Esophagus (tissue), 2 donors: ENCODE results near the gene POLE3. TPM values are rescaled to one million over a fixed set of nuclear protein-coding genes. Genes with fewer than 3 reads are reported as not detected.
"Not testable (repeated sequence)": the region's sequence is repeated elsewhere in the genome, so short reads cannot be mapped to it uniquely, and the experiment has no call there.

ENCODE experiments used
- H3K27ac ChIP-seq, 2 donors: one replicate each; pipeline ENCODE4 v1.5.1; 2013; ENCODE audit warnings: low read depth in 2 of 2, mild to moderate bottlenecking in 2 of 2, inconsistent platforms in 1 of 2, low read length in 1 of 2, moderate library complexity in 1 of 2
- H3K27me3 ChIP-seq, 2 donors: one replicate each; pipeline ENCODE4 v1.6.1; 2013; ENCODE audit warnings: low read length in 2 of 2, control low read depth in 1 of 2, mild to moderate bottlenecking in 1 of 2; ENCODE audit not compliant: insufficient read depth in 2 of 2, control insufficient read depth in 1 of 2
- H3K36me3 ChIP-seq, 2 donors: one replicate each; pipeline ENCODE4 v1.6.1; 2013; ENCODE audit warnings: low read length in 1 of 2; ENCODE audit not compliant: control insufficient read depth in 2 of 2, insufficient read depth in 2 of 2
- H3K4me1 ChIP-seq, 2 donors: one replicate each; pipeline ENCODE4 v1.6.1; 2013; ENCODE audit warnings: low read length in 1 of 2; ENCODE audit not compliant: control insufficient read depth in 2 of 2, insufficient read depth in 2 of 2
- H3K4me3 ChIP-seq, 2 donors: one replicate each; pipeline ENCODE4 v1.5.1; 2013; ENCODE audit warnings: low read length in 2 of 2, mild to moderate bottlenecking in 2 of 2, low read depth in 1 of 2, moderate library complexity in 1 of 2
- H3K9me3 ChIP-seq, 2 donors: one replicate each; pipeline ENCODE4 v1.6.1; 2013; ENCODE audit warnings: mild to moderate bottlenecking in 2 of 2, low read depth in 1 of 2, low read length in 1 of 2, moderate library complexity in 1 of 2; ENCODE audit not compliant: control insufficient read depth in 2 of 2, insufficient read depth in 1 of 2
- WGBS, 2 donors: extraction: QIAGEN DNeasy Blood & Tissue Kit; methylation state at CpG; one replicate each; pipeline ENCODE4 v1.1.7; 2013; 5-methylcytosine and 5-hydroxymethylcytosine counted together
- polyA plus RNA-seq, 2 donors: library from polyadenylated mRNA; stranded (reverse); fragments of 200-250 nt; gene quantifications; one replicate each; pipeline ENCODE4 v1.2.3, GENCODE V29; 2013
- donor health status: healthy with polysubstance abuse.
- donor health status: Bipolar disorder and iron deficiency.

The POLE3 gene
- polyA plus RNA-seq, 2 donors = 17.4 to 38.9 TPM

DNA sequence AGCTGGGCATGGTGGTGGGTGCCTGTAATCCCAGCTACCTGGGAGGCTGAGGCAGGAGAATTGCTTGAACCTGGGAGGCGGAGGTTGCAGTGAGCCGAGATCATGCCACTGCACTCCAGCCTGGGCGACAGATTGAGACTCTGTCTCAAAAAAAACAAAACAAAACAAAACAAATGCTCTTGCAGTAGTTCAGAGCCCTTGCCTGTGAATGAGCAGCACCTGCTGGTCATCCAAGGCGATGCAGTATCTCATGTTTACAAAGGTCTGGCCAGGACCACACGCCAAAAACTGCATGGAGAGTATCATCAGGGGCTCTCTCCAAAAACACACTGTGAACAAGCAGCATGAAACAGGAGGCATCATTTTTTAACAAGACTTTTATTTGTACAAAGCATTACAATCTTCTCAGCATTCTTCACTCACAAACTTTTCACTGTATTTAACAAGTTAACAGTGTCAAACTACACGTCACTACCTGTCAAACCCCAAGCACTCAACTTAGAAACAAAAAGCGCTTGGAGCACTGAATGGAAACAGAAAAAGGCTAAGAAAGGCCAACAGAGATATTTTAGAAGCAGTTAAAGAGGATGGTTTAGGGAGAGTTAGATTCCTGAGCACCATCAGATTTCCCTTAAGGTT is 3.5 kb downstream of the POLE3 start:
- H3K36me3 ChIP-seq, H3K27ac ChIP-seq, H3K27me3 ChIP-seq, H3K4me1 ChIP-seq, H3K9me3 ChIP-seq, H3K4me3 ChIP-seq: not testable (repeated sequence)
- 29 to 30% methylated on average over 7 of the region's 7 CpGs for WGBS, 2 donors

DNA sequence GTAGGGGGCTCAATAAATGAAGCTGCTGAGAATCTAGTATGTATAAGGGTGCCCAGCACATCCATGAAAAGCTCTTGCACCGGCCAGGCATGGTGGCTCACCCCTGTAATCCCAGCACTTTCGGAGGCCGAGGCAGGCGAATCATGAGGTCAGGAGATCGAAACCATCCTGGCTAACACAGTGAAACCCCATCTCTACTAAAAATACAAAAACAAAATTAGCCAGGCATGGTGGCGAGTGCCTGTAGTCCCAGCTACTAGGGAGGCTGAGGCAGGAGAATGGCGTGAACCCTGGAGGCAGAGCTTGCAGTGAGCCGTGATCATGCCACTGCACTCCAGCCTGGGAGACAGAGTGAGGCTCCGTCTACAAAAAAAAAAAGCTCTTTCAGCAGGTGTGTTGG is 4.1 kb downstream of the POLE3 start:
- not testable (repeated sequence) for H3K27me3 ChIP-seq, H3K27ac ChIP-seq, H3K9me3 ChIP-seq, H3K4me3 ChIP-seq, H3K4me1 ChIP-seq, H3K36me3 ChIP-seq
- WGBS, 2 donors = 85 to 88% methylated on average over 9 of the region's 9 CpGs

DNA sequence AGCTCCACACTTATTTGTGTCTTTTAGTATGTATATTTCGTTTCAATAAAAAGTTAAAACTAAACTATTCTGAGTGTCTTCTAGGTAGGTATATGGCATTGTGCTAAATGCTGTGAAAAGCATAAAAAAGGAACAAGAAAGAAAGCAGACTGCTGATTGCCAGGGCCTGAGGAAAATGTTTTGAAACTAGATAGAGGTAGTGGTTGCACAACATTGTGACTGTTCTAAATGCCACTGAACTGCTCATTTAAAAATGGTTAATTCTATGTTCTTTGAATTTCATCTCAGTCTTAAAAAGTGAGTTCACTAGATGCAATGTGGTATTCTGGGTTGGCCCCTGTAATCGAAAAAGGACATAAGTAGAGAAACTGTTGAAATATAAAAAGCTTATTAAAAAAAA is 6.8 kb downstream of the POLE3 start:
- H3K27me3 ChIP-seq = no peaks in the 10 kb centered on the region
- H3K27ac ChIP-seq = no peak overlapping the region
- no peak overlapping the region for H3K4me3 ChIP-seq
- H3K36me3 ChIP-seq = peaks cover 4 to 6% of the 10 kb centered on the region in 2 donors
- 78 to 83% methylated on average over 2 of the region's 2 CpGs for WGBS, 2 donors
- H3K9me3 ChIP-seq = no peaks in the 10 kb centered on the region
- peaks cover 5 to 6% of the 10 kb centered on the region in 2 donors for H3K4me1 ChIP-seq

DNA sequence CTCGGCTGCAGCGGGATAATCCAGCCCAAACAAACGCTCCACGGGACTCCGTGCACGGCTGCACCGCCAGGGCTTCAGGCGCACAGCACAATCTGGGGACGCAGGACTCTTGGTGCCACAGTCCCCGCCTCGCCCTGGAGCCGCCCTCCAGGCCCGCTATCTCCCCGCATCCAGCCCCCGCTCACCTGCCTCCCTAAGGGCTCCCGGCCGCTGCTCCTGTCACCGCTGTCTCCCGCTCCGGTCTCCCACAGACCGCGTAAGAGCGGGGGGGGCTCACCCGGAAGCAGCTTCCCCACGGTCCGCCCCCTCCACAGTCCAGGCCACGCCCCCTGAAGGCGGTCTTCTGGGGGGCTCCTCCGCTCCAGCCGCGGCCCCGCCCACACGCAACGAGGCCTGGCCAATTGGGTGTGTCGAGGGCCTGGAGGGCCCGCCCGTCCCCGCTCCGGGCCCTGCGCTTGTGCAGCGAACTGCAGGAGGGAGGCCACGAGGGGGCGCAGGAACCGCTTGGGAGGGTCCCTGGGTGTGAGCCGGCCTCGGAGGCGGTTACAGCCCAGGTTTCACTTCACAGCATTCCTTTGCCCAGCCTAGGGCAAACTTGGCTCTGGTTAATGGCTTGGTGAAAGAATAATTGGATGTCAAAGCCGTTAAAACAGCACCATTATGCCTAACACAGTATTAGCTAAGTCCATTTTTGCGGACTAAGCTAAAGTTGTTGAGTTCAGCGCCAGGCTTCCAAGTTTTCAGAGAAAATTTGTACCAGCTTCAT is 9.3 kb downstream of the POLE3 start, which contains the start of gene ALAD:
Gene ALAD, minus strand, starts transcription at position 258 of the 766 bp plus-strand sequence. CDS start 7,725 bp downstream, outside the sequence.
- peak within 1 kb of the TSS; percentile 76 to 84 for H3K4me3 ChIP-seq
- peak within 1 kb of the TSS; percentile 65 to 67 for H3K27ac ChIP-seq
- 1 to 2% methylated on average over 50 of the region's 50 CpGs for WGBS, 2 donors
- no peaks in the 10 kb centered on the region for H3K9me3 ChIP-seq
- peaks cover 7 to 8% of the 10 kb centered on the region in 2 donors for H3K4me1 ChIP-seq
- peaks cover 0 to 4% of the 10 kb centered on the region in 2 donors for H3K36me3 ChIP-seq
- H3K27me3 ChIP-seq = no peaks in the 10 kb centered on the region

DNA sequence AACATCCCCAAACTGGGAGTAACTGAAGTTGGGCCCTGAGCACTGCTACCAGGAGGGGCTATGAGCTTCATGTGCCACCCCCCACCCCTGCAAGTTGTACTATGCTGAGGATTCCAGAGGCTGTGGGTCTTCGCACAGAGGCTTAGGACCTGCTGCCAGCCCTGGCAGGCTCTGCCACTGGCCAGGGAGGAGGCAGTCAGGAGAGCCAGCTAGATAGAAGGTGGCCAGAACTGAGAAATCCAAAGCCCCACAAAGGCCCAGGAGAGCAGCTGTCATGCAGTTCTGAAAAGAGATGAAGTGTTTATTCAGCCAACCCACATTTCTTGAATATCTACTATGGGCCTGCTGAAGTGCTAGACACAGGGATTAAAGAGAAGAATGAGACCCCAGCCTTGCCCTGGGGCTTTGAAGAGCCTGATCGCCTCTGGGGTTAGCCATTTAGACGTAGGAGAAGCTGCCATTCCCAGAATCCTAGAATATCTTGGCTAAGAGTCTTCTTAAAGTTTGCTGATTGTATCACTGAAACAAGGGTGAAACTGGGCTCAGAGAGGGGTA is 10.8 kb downstream of the POLE3 start:
- WGBS, 2 donors = 56 to 66% methylated on average over 3 of the region's 3 CpGs
- Histone ChIP-seq H3K9me3 (no peaks in the 10 kb centered on the region), H3K27me3 (no peaks in the 10 kb centered on the region), H3K27ac (peak overlapping the region in 1 of 2 donors; percentile 70), H3K36me3 (peaks cover 3 to 4% of the 10 kb centered on the region in 2 donors), H3K4me3 (peak overlapping the region in 1 of 2 donors; percentile 76), H3K4me1 (peaks cover 7 to 8% of the 10 kb centered on the region in 2 donors)

DNA sequence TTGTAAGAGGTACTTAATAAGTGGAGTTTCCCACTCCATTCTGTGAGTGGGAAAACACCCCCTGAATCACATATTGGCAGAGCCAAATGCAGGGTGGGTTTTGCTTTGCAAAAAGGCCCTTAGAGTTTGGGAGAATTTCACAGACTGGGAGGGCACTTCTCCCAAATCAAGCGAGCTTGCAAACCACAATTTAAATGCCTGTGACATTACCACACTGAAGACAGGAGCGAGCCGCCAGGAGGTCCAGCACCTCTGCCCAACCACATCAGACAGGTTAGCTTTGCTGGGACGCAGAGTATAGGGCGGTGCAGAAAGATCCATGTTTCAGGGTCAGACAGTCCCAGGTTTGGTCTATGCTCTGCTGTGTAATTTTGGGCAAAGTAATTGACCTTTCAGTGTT is 11.7 kb downstream of the POLE3 start:
- Histone ChIP-seq H3K4me1 (peaks cover 7 to 8% of the 10 kb centered on the region in 2 donors), H3K27ac (no peak overlapping the region), H3K27me3 (no peaks in the 10 kb centered on the region), H3K9me3 (no peaks in the 10 kb centered on the region), H3K36me3 (peaks cover 3 to 4% of the 10 kb centered on the region in 2 donors), H3K4me3 (no peak overlapping the region)
- WGBS, 2 donors = 81 to 83% methylated on average over 5 of the region's 5 CpGs

DNA sequence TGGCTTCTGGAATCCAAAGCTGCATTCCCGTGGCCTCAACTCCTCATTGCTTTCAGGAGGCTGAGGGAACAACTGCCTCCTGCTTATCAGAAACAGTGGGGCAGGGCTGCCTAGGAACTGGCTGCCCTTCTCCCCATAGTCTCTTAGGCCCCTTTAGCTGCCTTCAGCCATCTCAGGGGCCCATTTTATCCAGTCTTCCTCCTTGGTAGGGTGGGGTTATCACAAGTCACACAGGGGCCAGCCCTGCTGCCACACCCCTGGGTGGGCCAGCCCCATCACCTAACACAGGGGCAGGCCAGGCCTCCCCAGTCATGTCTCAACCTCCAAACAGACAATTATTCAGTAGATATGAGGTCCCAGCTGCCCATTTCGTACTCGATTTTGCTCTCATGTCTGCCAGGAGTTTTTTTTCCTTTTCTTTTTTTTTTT is 13.3 kb downstream of the POLE3 start:
- no peak overlapping the region for H3K4me3 ChIP-seq
- WGBS, 2 donors = 59 to 74% methylated on average over 3 of the region's 3 CpGs
- peaks cover 7 to 8% of the 10 kb centered on the region in 2 donors for H3K4me1 ChIP-seq

DNA sequence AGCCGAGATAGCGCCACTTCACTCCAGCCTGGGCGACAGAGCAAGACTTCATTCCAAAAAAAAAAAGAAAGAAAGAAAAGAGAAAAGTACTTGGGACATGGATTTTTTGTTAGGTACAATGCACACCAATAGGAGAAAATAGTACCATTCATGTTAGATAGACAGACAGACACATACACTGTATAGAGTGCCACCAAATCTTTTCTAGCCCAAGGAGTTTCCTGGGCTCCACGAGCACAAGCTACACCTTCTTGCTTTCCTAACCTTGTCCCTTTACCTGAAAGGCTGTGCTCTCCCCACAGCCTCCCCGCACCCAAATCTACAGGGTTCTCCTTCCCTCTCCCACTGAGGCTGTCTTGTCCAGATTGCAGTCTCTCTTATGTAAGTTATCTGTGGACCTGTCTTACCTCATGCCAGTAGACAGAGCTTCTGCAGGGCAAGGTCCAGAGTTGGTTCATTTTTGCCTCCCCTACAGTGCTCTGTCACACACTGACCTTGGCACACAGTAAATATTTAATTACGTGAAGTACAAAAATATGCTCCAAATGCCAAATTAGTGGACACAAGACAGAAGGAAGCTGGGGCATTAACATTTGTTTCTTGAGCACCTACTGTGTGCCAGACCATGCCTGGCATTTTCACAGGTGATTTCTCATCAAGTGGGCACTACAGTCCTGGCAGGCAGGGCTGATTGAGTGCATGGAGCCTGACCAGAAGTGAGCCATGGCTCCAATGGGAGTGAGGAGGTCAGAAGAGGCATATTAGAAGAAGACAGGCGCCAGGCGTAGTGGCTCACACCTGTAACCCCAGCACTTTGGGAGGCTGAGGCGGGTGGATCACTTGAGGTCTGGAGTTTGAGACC is 15.2 kb downstream of the POLE3 start:
- H3K4me1 ChIP-seq = peaks cover 7 to 8% of the 10 kb centered on the region in 2 donors
- no peaks in the 10 kb centered on the region for H3K9me3 ChIP-seq
- no peak overlapping the region for H3K4me3 ChIP-seq
- H3K36me3 ChIP-seq = peaks cover 11 to 28% of the 10 kb centered on the region in 2 donors
- H3K27me3 ChIP-seq = no peaks in the 10 kb centered on the region
- 91 to 97% methylated on average over 9 of the region's 9 CpGs for WGBS, 2 donors
- no peak overlapping the region for H3K27ac ChIP-seq

More for the DNA sequence above, 13.3 kb downstream of the POLE3 start:
- Histone ChIP-seq H3K9me3 (no peaks in the 10 kb centered on the region), H3K27ac (no peak overlapping the region), H3K36me3 (peaks cover 4 to 9% of the 10 kb centered on the region in 2 donors), H3K27me3 (no peaks in the 10 kb centered on the region)

DNA sequence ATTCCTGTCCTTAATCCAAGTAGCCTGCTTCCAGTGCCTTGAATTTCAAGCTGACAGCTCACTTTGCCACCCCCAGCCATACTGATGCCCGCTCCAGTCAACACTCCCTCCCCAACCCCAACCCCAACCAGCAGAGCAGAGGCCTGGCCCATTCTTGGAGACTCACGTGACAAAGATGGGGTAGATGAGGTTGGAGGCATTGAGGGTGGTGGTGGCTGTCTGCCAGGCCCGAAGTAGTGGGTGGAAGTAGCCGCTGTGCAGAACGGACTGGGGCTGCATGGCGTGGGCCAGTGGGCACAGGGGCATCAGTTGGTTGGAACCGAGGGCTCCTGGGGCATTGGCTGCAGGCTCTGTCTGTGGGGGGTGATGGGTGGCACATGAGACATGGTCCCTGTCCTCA is 17.2 kb downstream of the POLE3 start:
- H3K4me1 ChIP-seq = peaks cover 0 to 2% of the 10 kb centered on the region in 2 donors
- H3K27ac ChIP-seq = no peak overlapping the region
- H3K36me3 ChIP-seq = peaks cover 17 to 42% of the 10 kb centered on the region in 2 donors
- no peak overlapping the region for H3K4me3 ChIP-seq
- no peaks in the 10 kb centered on the region for H3K9me3 ChIP-seq
- H3K27me3 ChIP-seq = no peaks in the 10 kb centered on the region
- 91 to 95% methylated on average over 7 of the region's 7 CpGs for WGBS, 2 donors
